Thoracic aorta (tissue), 2 donors: ENCODE data around the gene VPS35L. TPM values are rescaled to one million over a fixed set of nuclear protein-coding genes. Genes with fewer than 3 reads are reported as not detected.

Experiments used
- ATAC-seq: fragments of 150-250 bp; one replicate; pipeline ENCODE4 v1.8.0; 2017; ENCODE audit warnings: low read depth; ENCODE audit not compliant: insufficient number of reproducible peaks, low FRiP score
- DNase-seq: peaks from one replicate; pipeline ENCODE4 v3.0.0-alpha.2; 2020; ENCODE audit warnings: low spot score
- H3K27ac ChIP-seq, 2 donors: fragments of 200-600 bp; sonication (generic); 1 replicate in 1 of 2; 2 replicates in 1 of 2; pipeline ENCODE4 v1.5.1; 2016; ENCODE audit warnings: mild to moderate bottlenecking in 2 of 2, moderate library complexity in 2 of 2
- H3K27me3 ChIP-seq: fragments of 200-600 bp; sonication (generic); replicated peaks from 2 replicates; pipeline ENCODE4 v1.6.0; 2016; ENCODE audit warnings: mild to moderate bottlenecking; ENCODE audit not compliant: insufficient read depth
- H3K36me3 ChIP-seq: fragments of 200-600 bp; sonication (generic); one replicate; pipeline ENCODE4 v1.5.1; 2016
- H3K4me1 ChIP-seq, 2 donors: fragments of 200-600 bp; sonication (generic); 1 replicate in 1 of 2; 2 replicates in 1 of 2; pipeline versions ENCODE4 v1.5.1 to v1.6.0; 2016; ENCODE audit warnings: low read depth in 2 of 2, mild to moderate bottlenecking in 1 of 2; ENCODE audit not compliant: control insufficient read depth in 1 of 2
- H3K4me3 ChIP-seq: fragments of 200-600 bp; sonication (generic); 2 replicates; pipeline ENCODE4 v1.5.1; 2016; ENCODE audit warnings: mild to moderate bottlenecking
- H3K9me3 ChIP-seq: fragments of 200-600 bp; sonication (generic); 2 replicates; pipeline ENCODE4 v1.5.1; 2016
- CTCF ChIP-seq: fragments of 200-600 bp; sonication (generic); IDR thresholded peaks from one replicate; pipeline ENCODE4 v1.5.1; 2019; ENCODE audit warnings: antibody characterized with exemption
- total RNA-seq, 2 donors: library from RNA; depleted of rRNA; stranded (reverse); fragments of >200 nt; gene quantifications; one replicate each; pipeline versions ENCODE4 v1.1.0 to v1.2.3, GENCODE V29; 2016

Gene VPS35L
- total RNA-seq, 2 donors from 2014 or later, result 38.2 to 41.6 TPM

GRCh38 chr16:19749571-19750080 is 194.1 kb downstream of the VPS35L start:
- Histone ChIP-seq H3K27me3 (no peaks in the 10 kb centered on the region), H3K9me3 (no peaks in the 10 kb centered on the region), H3K4me3 (no peak overlapping the region), H3K27ac (no peak overlapping the region), H3K36me3 (no peaks in the 10 kb centered on the region), H3K4me1 (peaks cover 4 to 21% of the 10 kb centered on the region in 2 donors)
- TF ChIP-seq CTCF, result no peak
- no peak for DNase-seq
- no peak for ATAC-seq

Other genes with a start within 250 kb of the VPS35L start
- under 1 TPM in 1 of 2 donors, not detected in 1; 0.71 TPM for gene TMC5, start 137.8 kb upstream of the VPS35L start, total RNA-seq
- 10 to 100 TPM; 47.8 to 49.7 TPM for gene GDE1, start 33.6 kb upstream of the VPS35L start, total RNA-seq
- 10 to 100 TPM; 20.4 to 30.7 TPM for gene CCP110, start 31.8 kb upstream of the VPS35L start, total RNA-seq
- 10 to 100 TPM in 1 of 2 donors, 1 to 10 TPM in 1; 6.5 to 10.6 TPM for gene KNOP1, start 162.5 kb downstream of the VPS35L start, total RNA-seq
- 10 to 100 TPM; 17.5 to 18.1 TPM for gene IQCK, start 162.6 kb downstream of the VPS35L start, total RNA-seq